GM18870 (cell line): Measurements from ENCODE around the gene FAM8A1.
"Not testable (repeated sequence)": the region's sequence is repeated elsewhere in the genome, so short reads cannot be mapped to it uniquely, and the experiment has no call there.

Experiments
- ATAC-seq: cut with Tn5 transposase; IDR thresholded peaks from one replicate; pipeline ENCODE4 v1.9.1; 2021; ENCODE audit warnings: moderate library complexity; ENCODE audit not compliant: unreplicated experiment

The FAM8A1 gene

DNA sequence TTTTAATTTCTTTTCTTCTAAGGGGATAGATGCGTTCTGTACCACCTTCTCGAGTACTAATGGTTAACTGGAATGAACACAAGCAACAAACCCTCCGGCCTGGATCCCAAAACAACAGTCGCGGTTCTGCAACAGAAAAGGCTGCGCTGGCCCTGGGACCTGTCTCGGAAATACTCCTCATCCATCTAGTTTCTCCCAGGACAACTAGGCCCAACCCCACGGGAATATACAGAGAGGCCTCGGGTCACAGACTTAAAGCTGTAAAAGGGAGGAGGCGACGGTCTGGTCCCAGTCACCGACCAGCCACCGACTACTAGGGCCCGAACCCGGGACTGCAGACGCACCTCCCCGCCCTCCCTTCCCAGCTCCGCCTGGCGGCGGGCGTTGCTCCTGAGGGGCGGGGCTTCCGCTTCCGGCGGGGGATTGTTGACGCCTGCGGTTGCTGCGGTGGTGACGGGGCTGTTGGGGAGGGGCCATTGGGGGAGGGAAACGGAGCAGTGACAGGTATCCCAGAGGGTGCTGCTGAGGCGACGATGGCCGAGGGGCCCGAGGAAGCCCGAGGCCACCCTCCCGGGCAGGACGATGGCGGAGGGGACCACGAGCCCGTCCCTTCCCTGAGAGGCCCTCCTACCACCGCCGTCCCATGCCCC lies at the start of gene FAM8A1:
Gene FAM8A1, plus strand, starts transcription at position 426 of the 650 bp plus-strand sequence. Its CDS starts 108 bp downstream, at position 534.
- peak; percentile 68 for ATAC-seq

GRCh38 chr6:17551383-17551958 lies 48.6 kb upstream of the FAM8A1 start:
- no peak for ATAC-seq

- no peak for ATAC-seq
Observed at GRCh38 chr6:17552861-17553260, 47.2 kb upstream of the FAM8A1 start.

DNA sequence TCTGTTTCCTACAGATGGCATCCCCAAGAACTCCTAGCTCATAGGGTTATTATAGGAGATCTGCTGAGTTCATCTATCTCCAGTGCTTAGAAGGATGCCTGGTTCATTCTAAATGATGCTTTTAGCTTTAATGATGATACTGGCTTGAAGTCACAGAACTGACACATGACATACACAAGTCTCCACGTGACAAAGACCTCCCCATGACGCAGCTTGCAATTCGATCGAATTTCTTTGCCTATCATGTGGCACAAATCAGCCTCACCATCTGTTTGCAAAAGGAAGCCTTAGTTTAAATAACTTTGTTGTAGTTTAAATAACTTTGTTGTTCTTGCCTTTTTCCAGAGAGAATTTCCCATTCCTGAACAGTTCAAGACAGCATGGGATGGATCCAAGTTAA lies 44.1 kb upstream of the FAM8A1 start:
- no peak for ATAC-seq

DNA sequence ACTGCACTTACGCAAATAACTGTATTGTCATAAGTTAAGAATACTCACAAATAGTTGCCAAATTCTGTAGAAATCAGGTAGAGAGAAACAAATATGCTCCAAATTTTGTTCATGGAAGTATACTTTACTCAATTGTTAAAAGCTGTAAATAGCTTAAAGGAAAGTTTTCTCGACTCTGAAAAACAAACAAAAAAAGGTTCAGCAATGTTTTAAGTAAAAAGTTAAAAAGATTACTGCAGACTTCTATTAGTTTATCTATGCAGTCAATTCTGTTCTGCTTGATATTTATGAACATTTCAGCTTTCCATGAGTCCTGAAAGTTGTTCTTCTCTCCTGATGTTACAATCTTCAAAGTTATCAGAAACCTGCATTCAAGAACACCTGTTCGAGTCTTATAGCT lies 37.5 kb upstream of the FAM8A1 start:
- ATAC-seq = no peak

DNA sequence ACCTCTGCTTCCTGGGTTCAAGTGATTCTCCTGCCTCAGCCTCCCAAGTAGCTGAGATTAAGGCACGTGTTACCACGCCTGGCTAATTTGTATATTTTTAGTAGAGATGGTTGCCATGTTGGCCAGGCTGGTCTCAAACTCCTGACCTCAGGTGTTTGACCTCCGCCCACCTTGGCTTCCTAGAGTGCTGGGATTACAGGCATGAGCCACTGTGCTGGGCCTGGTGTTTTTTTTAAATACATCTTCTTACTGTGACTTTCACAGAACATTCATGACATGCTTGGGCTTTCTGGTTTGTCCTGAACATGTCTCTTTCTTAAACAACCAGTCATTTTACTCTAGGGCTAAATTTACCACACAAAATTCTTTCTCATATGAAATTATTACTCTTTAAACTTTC lies 34.7 kb upstream of the FAM8A1 start:
- no peak for ATAC-seq

DNA sequence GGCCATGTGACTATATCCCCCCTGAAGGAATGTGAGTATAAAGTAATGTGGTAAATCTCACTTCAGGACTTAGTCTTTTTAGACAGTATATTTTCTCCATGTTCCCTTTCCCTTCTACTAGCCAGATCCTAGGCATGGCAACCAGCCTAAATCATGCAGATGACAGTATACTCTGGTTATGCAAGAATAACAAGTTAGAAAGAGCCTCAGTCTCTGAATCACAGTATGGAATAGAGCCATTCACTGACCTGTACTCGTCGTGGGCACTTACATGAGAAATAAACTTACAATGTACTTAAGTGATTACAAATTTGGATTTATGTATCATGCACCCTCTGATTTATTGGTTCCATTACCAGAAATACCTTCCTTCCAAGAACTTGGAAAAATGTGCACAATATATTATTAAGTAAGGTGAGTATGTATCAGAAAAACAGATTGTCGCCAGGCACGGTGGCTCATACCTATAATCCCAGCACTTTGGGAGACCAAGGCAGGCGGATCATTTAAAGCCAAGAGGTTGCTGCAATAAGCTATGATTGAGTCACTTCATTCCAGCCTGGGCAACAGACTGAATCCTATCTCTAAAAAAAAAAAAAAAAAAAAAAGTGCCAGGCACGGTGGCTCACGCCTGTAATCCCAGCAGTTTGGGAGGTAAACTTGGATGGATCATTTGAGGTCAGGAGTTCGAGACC lies 25.1 kb upstream of the FAM8A1 start:
- no peak for ATAC-seq

DNA sequence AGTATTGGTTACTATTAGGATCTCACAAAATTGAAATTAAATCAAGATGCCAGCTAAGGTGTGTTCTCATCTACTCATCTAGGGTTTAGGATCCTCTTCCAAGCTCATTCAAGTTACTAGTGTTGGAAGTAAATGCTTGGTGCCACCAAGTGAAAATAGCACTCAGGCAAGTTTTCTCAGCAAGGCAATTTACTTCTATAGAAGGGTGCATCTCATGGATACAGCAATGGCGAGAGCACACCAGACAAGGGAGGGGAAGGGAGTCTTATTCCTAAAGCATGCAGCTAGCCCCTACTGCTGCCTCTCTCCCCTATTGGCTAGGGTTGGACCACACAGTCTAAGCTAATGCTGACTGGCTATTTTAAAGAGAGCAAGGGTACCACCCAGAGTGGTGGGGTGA lies 23.0 kb upstream of the FAM8A1 start:
- no peak for ATAC-seq

DNA sequence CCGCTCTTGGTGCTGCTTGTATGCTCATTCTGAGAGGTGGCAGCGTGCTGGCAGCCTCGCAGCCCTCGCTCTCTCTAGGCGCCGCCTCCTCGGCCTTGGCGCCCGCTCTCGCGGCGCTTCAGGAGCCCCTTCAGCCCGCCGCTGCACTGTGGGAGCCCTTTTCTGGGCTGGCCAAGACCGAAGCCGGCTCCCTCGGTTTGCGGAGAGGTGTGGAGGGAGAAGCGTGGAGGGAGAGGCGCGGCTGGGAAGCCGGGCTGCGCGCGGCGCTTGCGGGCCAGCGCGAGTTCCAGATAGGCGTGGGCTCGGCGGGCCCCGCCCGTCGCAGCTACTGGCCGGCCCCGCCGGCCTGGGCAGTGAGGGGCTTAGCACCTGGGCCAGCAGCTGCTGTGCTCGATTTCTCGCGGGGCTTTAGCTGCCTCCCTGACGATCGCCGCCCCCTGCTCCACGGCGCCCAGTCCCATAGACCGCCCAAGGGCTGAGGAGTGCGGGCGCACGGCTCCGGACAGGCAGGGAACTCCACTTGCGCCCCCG lies 19.5 kb upstream of the FAM8A1 start:
- no peak for ATAC-seq

DNA sequence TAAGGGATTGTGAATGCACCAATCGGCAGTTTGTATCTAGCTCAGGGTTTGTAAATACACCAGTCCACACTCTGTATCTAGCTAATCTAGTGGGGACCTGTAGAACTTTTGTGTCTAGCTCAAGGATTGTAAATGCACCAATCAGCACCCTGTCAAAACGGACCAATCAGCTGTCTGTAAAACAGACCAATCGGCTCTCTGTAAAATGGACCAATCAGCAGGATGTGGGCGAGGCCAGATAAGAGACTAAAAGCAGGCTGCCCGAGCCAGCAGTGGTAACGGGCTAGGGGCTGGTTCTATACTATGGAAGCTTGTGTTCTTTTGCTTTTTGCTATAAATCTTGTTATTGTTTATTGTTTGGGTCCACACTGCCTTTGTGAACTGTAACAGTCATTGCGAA lies 18.8 kb upstream of the FAM8A1 start:
- ATAC-seq = not testable (repeated sequence)

DNA sequence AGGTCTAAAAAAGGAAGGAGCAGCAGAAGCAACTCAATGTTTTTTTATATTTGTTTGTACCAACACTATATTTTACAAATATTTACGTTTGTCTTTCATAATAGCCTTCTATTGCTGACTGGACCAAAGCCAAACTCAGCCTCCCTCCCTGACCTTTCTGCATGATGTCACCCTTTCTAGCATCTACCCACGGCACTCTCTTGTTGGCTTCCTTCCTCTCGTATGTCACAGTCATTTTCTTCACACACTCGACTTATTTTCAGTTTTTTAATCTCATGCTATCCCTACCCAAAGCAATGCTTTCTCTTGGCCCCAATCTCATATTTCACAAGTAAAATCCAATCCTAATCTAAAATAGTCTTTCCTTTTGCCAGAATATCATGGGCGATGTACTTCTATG lies 16.3 kb upstream of the FAM8A1 start:
- ATAC-seq = no peak

- ATAC-seq = no peak
Observed at GRCh38 chr6:17584241-17584803, 15.8 kb upstream of the FAM8A1 start.

GRCh38 chr6:17585766-17586490 lies 14.2 kb upstream of the FAM8A1 start:
- ATAC-seq = no peak

GRCh38 chr6:17586623-17587022 lies 13.5 kb upstream of the FAM8A1 start:
- not testable (repeated sequence) for ATAC-seq

GRCh38 chr6:17588011-17588410 lies 12.1 kb upstream of the FAM8A1 start:
- ATAC-seq = no peak

DNA sequence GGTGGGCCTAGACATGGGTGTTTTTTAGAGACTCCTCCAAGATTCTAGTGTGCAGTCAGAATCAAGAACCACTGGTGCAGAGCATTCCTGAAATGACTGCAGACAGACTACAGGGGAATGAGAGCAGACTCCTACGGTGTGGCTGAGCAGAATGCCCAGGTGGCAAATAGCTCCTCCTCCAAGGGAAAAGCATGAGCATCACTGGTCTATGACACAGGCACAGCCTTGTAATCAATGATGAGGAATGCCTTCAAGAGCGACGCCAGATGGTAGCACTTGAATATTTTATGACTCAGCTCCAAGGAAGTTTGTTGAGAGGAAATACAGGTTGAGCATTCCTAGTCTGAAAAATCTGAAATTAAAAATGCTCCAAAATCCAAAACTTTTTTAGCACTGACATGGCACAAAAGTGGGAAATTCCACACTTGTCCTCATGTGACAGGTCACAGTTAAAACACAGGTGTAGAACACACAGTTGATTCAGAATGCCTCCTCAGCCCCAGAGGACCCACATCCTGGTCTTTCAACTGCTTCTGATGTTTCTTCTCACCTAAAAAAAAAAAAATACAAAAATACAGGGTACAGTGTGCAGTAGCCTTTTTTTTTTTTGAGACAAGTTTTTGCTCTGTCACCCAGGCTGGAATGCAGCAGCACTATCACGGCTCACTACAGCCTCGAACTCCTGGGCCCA lies 10.6 kb upstream of the FAM8A1 start:
- no peak for ATAC-seq

GRCh38 chr6:17591287-17591686 lies 8.8 kb upstream of the FAM8A1 start:
- ATAC-seq = no peak

GRCh38 chr6:17593246-17593645 lies 6.9 kb upstream of the FAM8A1 start:
- ATAC-seq = no peak

- no peak for ATAC-seq
Observed at GRCh38 chr6:17596085-17596484, 4.0 kb upstream of the FAM8A1 start.

- ATAC-seq = peak; percentile 45
Observed at GRCh38 chr6:17600527-17601385, 654 bp downstream of the FAM8A1 start.
